ENCODE results near the gene OR2S2. TPM values are rescaled to one million over a fixed set of nuclear protein-coding genes. Genes with fewer than 3 reads are reported as not detected.

OR2S2 gene
- total RNA-seq, 1 donor from 2014 or later, result not detected

- TF ChIP-seq POLR2AphosphoS5 (IDR thresholded peaks at IDR 0.05; ENCODE audit: insufficient read depth in 1 of 2, low read depth in 1 of 2), result peak; percentile 6 to 60
- no peak for TF ChIP-seq POLR2A (IDR thresholded peaks at IDR 0.05)
- no peak for DNase-seq (ENCODE audit: extremely low spot score in 2 of 2)
- H3K4me3 ChIP-seq, result peak overlapping the region; percentile 13 to 21
- no peaks in the 10 kb centered on the region for H3K27me3 ChIP-seq
- peak overlapping the region; percentile 97 for H3K27ac ChIP-seq
- intact Hi-C loops (cut with DNase I), result loop anchor here (5.0 kb wide), 1 partner anchor 39 kb away; no protein-coding TSS in a partner anchor
- peaks cover 79% of the 10 kb centered on the region for H3K4me1 ChIP-seq
- H3K9me3 ChIP-seq, result no peaks in the 10 kb centered on the region
- no peaks in the 10 kb centered on the region for H3K36me3 ChIP-seq
Measured at GRCh38 chr9:35907711-35908503, 50.0 kb downstream of the OR2S2 start.

Other genes with a start within 250 kb of the OR2S2 start
- gene TLN1, start 226.0 kb downstream of the OR2S2 start, total RNA-seq, result 268 TPM
- 35.1 TPM for gene CREB3, start 225.5 kb downstream of the OR2S2 start, total RNA-seq
- 77.3 TPM for gene GBA2, start 208.9 kb downstream of the OR2S2 start, total RNA-seq
- gene RGP1, start 208.9 kb downstream of the OR2S2 start, total RNA-seq, result 16.2 TPM
- gene MSMP, start 203.9 kb downstream of the OR2S2 start, total RNA-seq, result not detected
- 17.2 TPM for gene NPR2, start 166.6 kb downstream of the OR2S2 start, total RNA-seq
- not detected for gene SPAG8, start 145.9 kb downstream of the OR2S2 start, total RNA-seq
- gene HINT2, start 143.1 kb downstream of the OR2S2 start, total RNA-seq, result 24.1 TPM
- gene FAM221B, start 129.4 kb downstream of the OR2S2 start, total RNA-seq, result not detected
- 11.3 TPM for gene TMEM8B, start 128.9 kb downstream of the OR2S2 start, total RNA-seq
- not detected for gene OR13J1, start 87.8 kb downstream of the OR2S2 start, total RNA-seq
- gene HRCT1, start 52.0 kb downstream of the OR2S2 start, total RNA-seq, result 5.4 TPM
- 0.49 TPM for gene SPAAR, start 48.7 kb downstream of the OR2S2 start, total RNA-seq
- 15.5 TPM for gene RECK, start 78.8 kb upstream of the OR2S2 start, total RNA-seq
- gene GLIPR2, start 178.6 kb upstream of the OR2S2 start, total RNA-seq, result 34.9 TPM
- gene CCIN, start 211.2 kb upstream of the OR2S2 start, total RNA-seq, result not detected
- gene CLTA, start 232.8 kb upstream of the OR2S2 start, total RNA-seq, result 199 TPM

Measured in vagina (tissue), 2 donors.